ENCODE measurements around the gene TDRD1. TPM values are rescaled to one million over a fixed set of nuclear protein-coding genes. Genes with fewer than 3 reads are reported as not detected.

Gene TDRD1
- total RNA-seq, 1 experiment from 2014 or later, result 0.14 TPM

DNA sequence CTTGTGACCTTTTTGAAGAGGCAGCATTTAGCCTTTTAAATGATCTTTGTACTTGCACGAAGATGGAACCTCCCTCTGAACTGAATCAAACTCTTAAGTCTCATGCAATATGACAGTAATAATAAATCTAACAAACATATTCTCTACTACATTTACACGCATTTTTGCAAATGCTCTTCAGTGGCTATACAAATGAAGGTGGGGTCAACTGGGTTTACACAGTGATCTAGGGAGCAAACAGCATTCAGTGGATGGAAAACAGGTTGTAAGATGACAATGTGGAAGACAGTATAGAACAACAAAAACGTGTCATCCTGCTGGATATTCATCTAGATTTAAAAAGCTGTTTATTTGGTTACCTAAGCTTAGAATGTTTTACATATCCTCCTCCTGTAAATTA lies 12.7 kb upstream of the TDRD1 start:
- Mint-ChIP-seq H3K36me3 (ENCODE audit: insufficient read depth, unreplicated experiment) (peaks cover 46% of the 10 kb centered on the region), H3K9me3 (ENCODE audit: unreplicated experiment) (peaks cover 20% of the 10 kb centered on the region), H3K4me3 (ENCODE audit: unreplicated experiment) (peak overlapping the region; percentile 54), H3K27ac (ENCODE audit: unreplicated experiment) (peak overlapping the region; percentile 61), H3K27me3 (ENCODE audit: insufficient read depth, unreplicated experiment) (no peaks in the 10 kb centered on the region), H3K4me1 (ENCODE audit: low read depth, unreplicated experiment) (peaks cover 42% of the 10 kb centered on the region)
- Histone ChIP-seq H3K4me1 (peaks cover 39% of the 10 kb centered on the region), H3K36me3 (ENCODE audit: control insufficient read depth, insufficient read depth, low read length) (peaks cover 1% of the 10 kb centered on the region; the same call in 1 of the 2 replicates), H3K4me3 (ENCODE audit: low read depth, low read length) (no peak overlapping the region), H3K9me3 (peaks cover 11% of the 10 kb centered on the region), H3K27me3 (replicated peaks; ENCODE audit: control insufficient read depth, insufficient read depth, low read length) (no peaks in the 10 kb centered on the region)
- intact Hi-C loops (cut with micrococcal nuclease; ENCODE audit: unreplicated experiment), result loop anchor here (1.0 kb wide), 1 partner anchor 8 kb away; the partner anchor contains the start of gene CCDC186
- ChIA-PET CTCF (no interaction called here), POLR2A (no interaction called here)
- DNase-seq, result peak in 1 of 2 experiments; percentile 19
- TF ChIP-seq, protein P1, sequence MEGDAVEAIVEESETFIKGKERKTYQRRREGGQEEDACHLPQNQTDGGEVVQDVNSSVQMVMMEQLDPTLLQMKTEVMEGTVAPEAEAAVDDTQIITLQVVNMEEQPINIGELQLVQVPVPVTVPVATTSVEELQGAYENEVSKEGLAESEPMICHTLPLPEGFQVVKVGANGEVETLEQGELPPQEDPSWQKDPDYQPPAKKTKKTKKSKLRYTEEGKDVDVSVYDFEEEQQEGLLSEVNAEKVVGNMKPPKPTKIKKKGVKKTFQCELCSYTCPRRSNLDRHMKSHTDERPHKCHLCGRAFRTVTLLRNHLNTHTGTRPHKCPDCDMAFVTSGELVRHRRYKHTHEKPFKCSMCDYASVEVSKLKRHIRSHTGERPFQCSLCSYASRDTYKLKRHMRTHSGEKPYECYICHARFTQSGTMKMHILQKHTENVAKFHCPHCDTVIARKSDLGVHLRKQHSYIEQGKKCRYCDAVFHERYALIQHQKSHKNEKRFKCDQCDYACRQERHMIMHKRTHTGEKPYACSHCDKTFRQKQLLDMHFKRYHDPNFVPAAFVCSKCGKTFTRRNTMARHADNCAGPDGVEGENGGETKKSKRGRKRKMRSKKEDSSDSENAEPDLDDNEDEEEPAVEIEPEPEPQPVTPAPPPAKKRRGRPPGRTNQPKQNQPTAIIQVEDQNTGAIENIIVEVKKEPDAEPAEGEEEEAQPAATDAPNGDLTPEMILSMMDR (IDR thresholded peaks at IDR 0.05; ENCODE audit: insufficient read depth in 1 of 2, low read depth in 1 of 2, low read length in 1 of 2, severe bottlenecking in 1 of 2, unreplicated experiment in 1 of 2), result no peak
- no TSS peak for BruUV-seq (replicated peaks)

DNA sequence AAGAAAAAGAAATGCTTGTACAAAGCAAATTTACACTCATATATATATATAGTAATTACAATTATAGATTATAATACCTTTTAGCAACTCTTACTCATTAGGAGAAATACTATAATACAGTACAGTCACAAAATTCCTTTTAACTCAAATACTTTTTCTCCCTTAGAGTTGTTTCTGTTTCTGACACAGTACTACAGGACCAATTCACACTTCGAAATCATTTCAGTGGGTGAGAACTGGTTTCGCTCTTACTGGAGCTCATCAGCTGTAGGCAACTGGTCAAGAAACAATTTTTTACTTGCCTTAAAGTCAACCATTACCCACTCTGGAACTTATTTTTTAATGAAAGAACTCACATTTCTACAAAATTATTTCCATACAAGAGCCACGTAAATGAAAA lies 11.2 kb upstream of the TDRD1 start:
- TF ChIP-seq, protein P1 (IDR thresholded peaks at IDR 0.05; ENCODE audit: insufficient read depth in 1 of 2, low read depth in 1 of 2, low read length in 1 of 2, severe bottlenecking in 1 of 2, unreplicated experiment in 1 of 2), result no peak
- H3K27me3 ChIP-seq (replicated peaks; ENCODE audit: control insufficient read depth, insufficient read depth, low read length), result no peaks in the 10 kb centered on the region
- peaks cover 47% of the 10 kb centered on the region for H3K4me1 ChIP-seq
- DNase-seq, result no peak
- BruUV-seq (replicated peaks), result no TSS peak
- H3K36me3 ChIP-seq (ENCODE audit: control insufficient read depth, insufficient read depth, low read length), result peaks cover 1% of the 10 kb centered on the region; the same call in 1 of the 2 replicates
- H3K27ac Mint-ChIP-seq (ENCODE audit: unreplicated experiment), result no peak overlapping the region
- H3K4me3 Mint-ChIP-seq (ENCODE audit: unreplicated experiment), result no peak overlapping the region
- ChIA-PET CTCF (no interaction called here), POLR2A (no interaction called here)
- peaks cover 20% of the 10 kb centered on the region for H3K9me3 Mint-ChIP-seq (ENCODE audit: unreplicated experiment)
- intact Hi-C loops (cut with micrococcal nuclease; ENCODE audit: unreplicated experiment), result no loop called here
- H3K4me3 ChIP-seq (ENCODE audit: low read depth, low read length), result no peak overlapping the region
- H3K4me1 Mint-ChIP-seq (ENCODE audit: low read depth, unreplicated experiment), result peaks cover 37% of the 10 kb centered on the region
- H3K27me3 Mint-ChIP-seq (ENCODE audit: insufficient read depth, unreplicated experiment), result no peaks in the 10 kb centered on the region
- peaks cover 11% of the 10 kb centered on the region for H3K9me3 ChIP-seq
- H3K36me3 Mint-ChIP-seq (ENCODE audit: insufficient read depth, unreplicated experiment), result peaks cover 39% of the 10 kb centered on the region

DNA sequence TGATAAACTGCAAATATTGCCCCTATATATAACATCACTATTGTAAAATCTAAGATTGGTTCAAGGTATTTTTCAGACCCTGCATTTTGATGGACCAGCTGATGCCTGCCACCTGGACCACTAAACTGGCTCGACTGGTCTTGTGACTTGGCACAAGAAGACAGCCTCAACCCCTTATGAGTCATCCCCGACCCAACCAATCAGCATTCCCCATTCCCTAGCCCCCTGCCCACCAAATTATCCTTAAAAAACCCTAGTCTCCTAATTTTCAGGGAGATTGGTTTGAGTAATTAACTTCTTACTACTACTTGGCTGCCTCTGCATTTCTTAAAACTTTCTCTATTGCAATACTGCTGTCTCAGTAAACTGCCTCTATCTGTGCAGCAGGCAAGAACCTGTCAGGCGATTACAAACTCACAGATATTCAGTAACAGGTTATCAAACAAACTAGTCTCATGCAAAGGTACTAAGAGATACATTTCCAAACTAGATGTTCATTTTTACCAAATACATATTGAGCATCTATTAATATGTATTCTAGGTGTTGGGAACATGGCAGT lies 10.6 kb upstream of the TDRD1 start:
- TF ChIP-seq, protein P1 (IDR thresholded peaks at IDR 0.05; ENCODE audit: insufficient read depth in 1 of 2, low read depth in 1 of 2, low read length in 1 of 2, severe bottlenecking in 1 of 2, unreplicated experiment in 1 of 2), result no peak
- no peak for DNase-seq

More for the DNA sequence above, 10.6 kb upstream of the TDRD1 start:
- H3K36me3 ChIP-seq (ENCODE audit: control insufficient read depth, insufficient read depth, low read length), result peaks cover 1% of the 10 kb centered on the region; the same call in 1 of the 2 replicates
- H3K27me3 ChIP-seq (replicated peaks; ENCODE audit: control insufficient read depth, insufficient read depth, low read length), result no peaks in the 10 kb centered on the region
- H3K36me3 Mint-ChIP-seq (ENCODE audit: insufficient read depth, unreplicated experiment), result peaks cover 34% of the 10 kb centered on the region
- no peaks in the 10 kb centered on the region for H3K27me3 Mint-ChIP-seq (ENCODE audit: insufficient read depth, unreplicated experiment)
- H3K4me3 ChIP-seq (ENCODE audit: low read depth, low read length), result no peak overlapping the region
- intact Hi-C loops (cut with micrococcal nuclease; ENCODE audit: unreplicated experiment), result no loop called here
- H3K4me1 Mint-ChIP-seq (ENCODE audit: low read depth, unreplicated experiment), result peaks cover 31% of the 10 kb centered on the region
- H3K4me3 Mint-ChIP-seq (ENCODE audit: unreplicated experiment), result peak overlapping the region; percentile 34
- POLR2A ChIA-PET, result no interaction called here
- H3K27ac Mint-ChIP-seq (ENCODE audit: unreplicated experiment), result no peak overlapping the region
- peaks cover 11% of the 10 kb centered on the region for H3K9me3 ChIP-seq
- no TSS peak for BruUV-seq (replicated peaks)
- peaks cover 44% of the 10 kb centered on the region for H3K4me1 ChIP-seq
- H3K9me3 Mint-ChIP-seq (ENCODE audit: unreplicated experiment), result peaks cover 20% of the 10 kb centered on the region
- CTCF ChIA-PET, result no interaction called here
